IMR-90 (cell line): ENCODE measurements around the gene DOCK9. TPM values are rescaled to one million over a fixed set of nuclear protein-coding genes. Genes with fewer than 3 reads are reported as not detected.

Experiments used
- ATAC-seq: fragments of 200-7000 bp; cut with Tn5 transposase; 2 replicates; pipeline ENCODE4 v1.9.1; 2020; ENCODE audit warnings: low read depth, mild to moderate bottlenecking, moderate library complexity
- BruUV-seq: library from RNA; stranded (reverse); fragments of 400-500 nt; replicated peaks from 2 replicates; lab custom pipeline; 2021; lab: Mats Ljungman, UMichigan
- CTCF ChIA-PET: fragments of 300-600 bp; formaldehyde crosslinking; extraction: SDS; loops from one replicate; lab custom pipeline; 2021; ENCODE audit warnings: antibody characterized with exemption; lab: Yijun Ruan, JAX
- POLR2A ChIA-PET: fragments of 300-600 bp; sonication (Branson Sonifier 250); formaldehyde crosslinking; loops from one replicate; lab custom pipeline; 2022; ENCODE audit warnings: antibody characterized with exemption; ENCODE audit not compliant: unreplicated experiment; lab: Charles Lee
- DNase-seq: peaks from one replicate; pipeline ENCODE4 v3.0.0; 2013
- H2AFZ ChIP-seq: replicated peaks from 2 replicates; pipeline ENCODE3; 2013; ENCODE audit warnings: low read length, mild to moderate bottlenecking; ENCODE audit not compliant: poor library complexity
- H2AK5ac ChIP-seq: 2 replicates; pipeline ENCODE4 v1.6.1; 2013; ENCODE audit warnings: low read depth, low read length, inconsistent platforms
- H2AK9ac ChIP-seq: replicated peaks from 2 replicates; pipeline ENCODE3; 2013; ENCODE audit warnings: mild to moderate bottlenecking, low read depth, low read length, moderate library complexity; ENCODE audit not compliant: poor library complexity
- H2BK120ac ChIP-seq: 2 replicates; pipeline ENCODE4 v1.6.1; 2013; ENCODE audit warnings: low read depth, low read length, inconsistent platforms
- H2BK15ac ChIP-seq: 3 replicates; pipeline ENCODE4 v1.6.1; 2013; ENCODE audit warnings: low read depth, low read length, inconsistent platforms
- H2BK20ac ChIP-seq: 2 replicates; pipeline ENCODE4 v1.6.1; 2013; ENCODE audit warnings: low read depth, mild to moderate bottlenecking, inconsistent platforms, low read length, moderate library complexity
- H2BK5ac ChIP-seq: 2 replicates; pipeline ENCODE4 v1.6.1; 2013; ENCODE audit warnings: mild to moderate bottlenecking, low read depth, low read length, inconsistent platforms; ENCODE audit not compliant: poor library complexity, severe bottlenecking
- H3K14ac ChIP-seq: replicated peaks from 2 replicates; pipeline ENCODE4 v1.6.1; 2013; ENCODE audit warnings: low read depth, low read length, inconsistent platforms
- H3K18ac ChIP-seq: 2 replicates; pipeline ENCODE4 v1.6.1; 2013; ENCODE audit warnings: low read depth, low read length, control low read depth
- H3K23ac ChIP-seq: 2 replicates; pipeline ENCODE4 v1.6.1; 2013; ENCODE audit warnings: low read depth, low read length, inconsistent platforms
- H3K27ac ChIP-seq: 2 replicates; pipeline ENCODE4 v1.5.1; 2013; ENCODE audit warnings: mild to moderate bottlenecking, control low read depth, low read length; ENCODE audit not compliant: insufficient read depth
- H3K27me3 ChIP-seq: 2 replicates; pipeline ENCODE4 v1.6.1; 2013; ENCODE audit warnings: low read length; ENCODE audit not compliant: control insufficient read depth, insufficient read depth
- H3K36me3 ChIP-seq: 2 replicates; pipeline ENCODE4 v1.6.1; 2013; ENCODE audit warnings: low read length, mixed read lengths; ENCODE audit not compliant: control insufficient read depth, insufficient read depth
- H3K4ac ChIP-seq: 2 replicates; pipeline ENCODE4 v1.6.1; 2013; ENCODE audit warnings: low read depth, low read length, inconsistent platforms
- H3K4me1 ChIP-seq: 2 replicates; pipeline ENCODE4 v1.6.1; 2013; ENCODE audit warnings: low read length, mixed read lengths; ENCODE audit not compliant: control insufficient read depth, insufficient read depth
- H3K4me2 ChIP-seq: 2 replicates; pipeline ENCODE4 v1.6.1; 2013; ENCODE audit warnings: low read depth, mild to moderate bottlenecking, control low read depth, low read length, moderate library complexity
- H3K4me3 ChIP-seq: 2 replicates; pipeline ENCODE4 v1.5.1; 2013; ENCODE audit warnings: low read depth, mild to moderate bottlenecking, control low read depth, low read length, moderate library complexity; ENCODE audit not compliant: insufficient read depth
- H3K56ac ChIP-seq: 2 replicates; pipeline ENCODE4 v1.6.1; 2013; ENCODE audit warnings: low read length, inconsistent platforms; ENCODE audit not compliant: insufficient read depth; ENCODE audit errors: extremely low read depth
- H3K79me1 ChIP-seq, 2 experiments: 2 replicates each; pipeline ENCODE4 v1.6.1; 2013; ENCODE audit warnings: low read length in 2 of 2, inconsistent platforms in 1 of 2, low read depth in 1 of 2
- H3K9ac ChIP-seq: 2 replicates; pipeline ENCODE4 v1.6.1; 2013; ENCODE audit warnings: low read depth, low read length, control low read depth
- H3K9me1 ChIP-seq: 2 replicates; pipeline ENCODE4 v1.6.1; 2013; ENCODE audit warnings: low read length, inconsistent platforms; ENCODE audit not compliant: insufficient read depth
- H3K9me3 ChIP-seq: 2 replicates; pipeline ENCODE4 v1.6.1; 2013; ENCODE audit warnings: low read length; ENCODE audit not compliant: control insufficient read depth, insufficient read depth
- H4K20me1 ChIP-seq: 2 replicates; pipeline ENCODE4 v1.6.1; 2013; ENCODE audit warnings: low read length, inconsistent platforms; ENCODE audit not compliant: insufficient read depth
- H4K5ac ChIP-seq: 2 replicates; pipeline ENCODE4 v1.6.1; 2013; ENCODE audit warnings: mild to moderate bottlenecking, low read depth, low read length, control low read depth
- H4K8ac ChIP-seq, 2 experiments: 2 replicates each; pipeline ENCODE4 v1.6.1; 2013; ENCODE audit warnings: low read depth in 2 of 2, low read length in 2 of 2, control low read depth in 1 of 2, inconsistent platforms in 1 of 2
- H4K91ac ChIP-seq: 2 replicates; pipeline ENCODE4 v1.6.1; 2013; ENCODE audit warnings: low read depth, low read length, inconsistent platforms; ENCODE audit not compliant: insufficient read depth
- BHLHE40 ChIP-seq: fragments of 150-350 bp; IDR thresholded peaks from 2 replicates; pipeline ENCODE4 v1.6.1; 2016; ENCODE audit warnings: mild to moderate bottlenecking, low read depth, low read length
- CEBPB ChIP-seq: IDR thresholded peaks from 2 replicates; pipeline ENCODE4 v1.6.1; 2012; ENCODE audit warnings: low read depth, low read length, improper control_type of control experiment
- CHD1 ChIP-seq: IDR thresholded peaks from 2 replicates; pipeline ENCODE4 v1.6.1; 2012; ENCODE audit warnings: low read depth, low read length, improper control_type of control experiment
- MAFK ChIP-seq: IDR thresholded peaks from 2 replicates; pipeline ENCODE4 v1.6.1; 2012; ENCODE audit warnings: low read depth, low read length, improper control_type of control experiment
- MAZ ChIP-seq: IDR thresholded peaks from 2 replicates; pipeline ENCODE4 v1.6.1; 2012; ENCODE audit warnings: low read depth, mild to moderate bottlenecking, low read length, improper control_type of control experiment, moderate library complexity, borderline replicate concordance
- MXI1 ChIP-seq: IDR thresholded peaks from 2 replicates; pipeline ENCODE4 v1.6.1; 2012; ENCODE audit warnings: low read depth, mild to moderate bottlenecking, low read length, moderate library complexity, borderline replicate concordance
- NFE2L2 ChIP-seq: fragments of 150-350 bp; IDR thresholded peaks from 2 replicates; pipeline ENCODE4 v1.6.1; 2016; ENCODE audit warnings: low read depth, mild to moderate bottlenecking, low read length
- RCOR1 ChIP-seq: IDR thresholded peaks from 2 replicates; pipeline ENCODE4 v1.6.1; 2012; ENCODE audit warnings: mild to moderate bottlenecking, low read length, improper control_type of control experiment; ENCODE audit not compliant: insufficient replicate concordance
- RFX5 ChIP-seq: IDR thresholded peaks from 2 replicates; pipeline ENCODE4 v1.8.0; 2012; ENCODE audit warnings: low read depth, mild to moderate bottlenecking, low read length, moderate library complexity
- SMC3 ChIP-seq: fragments of 150-350 bp; IDR thresholded peaks from 2 replicates; pipeline ENCODE4 v1.6.1; 2016; ENCODE audit warnings: low read depth, mild to moderate bottlenecking, antibody characterized with exemption, low read length, moderate library complexity
- WGBS, 2 experiments: methylation state at CpG; one replicate each; pipeline versions ENCODE4 v1.1.5 to v1.1.7; 2013; ENCODE audit warnings: missing lambda C conversion rate in 2 of 2; ENCODE audit not compliant: insufficient read length in 1 of 2; ENCODE audit errors: extremely low coverage in 2 of 2; 5-methylcytosine and 5-hydroxymethylcytosine counted together
- dilution Hi-C: fragments of 300-500 bp; cut with HindIII; formaldehyde crosslinking; loops from one replicate; pipeline ENCODE4 v1.14.3; 2018; ENCODE audit warnings: low sequenced_read_pairs; ENCODE audit not compliant: unreplicated experiment
- in situ Hi-C: fragments of 300-500 bp; cut with MboI; formaldehyde crosslinking; loops from 3 replicates; pipeline ENCODE4 v1.14.3; 2019; ENCODE audit warnings: low sequenced_read_pairs, inconsistent platforms, mixed read lengths
- intact Hi-C: fragments of 100-400 bp; cut with micrococcal nuclease; formaldehyde crosslinking; loops from 2 replicates; pipeline ENCODE4 v1.10.0; 2022
- polyA plus RNA-seq, 3 experiments: library from polyadenylated mRNA; depleted of rRNA; stranded (reverse); fragments of >200 nt; gene quantifications; 2 replicates each; pipeline ENCODE4 v1.2.3, GENCODE V29; 2012; ENCODE audit warnings: low replicate concordance in 1 of 3
- total RNA-seq: library from RNA; depleted of rRNA; stranded (reverse); fragments of >200 nt; gene quantifications from 2 replicates; pipeline ENCODE4 v1.2.3, GENCODE V29; 2012
- TF ChIP-seq, protein P1 (sequence below): fragments of 150-350 bp; IDR thresholded peaks from 2 replicates; pipeline ENCODE4 v1.6.1; 2017; ENCODE audit warnings: mild to moderate bottlenecking, antibody characterized with exemption, low read length, low read depth
- TF ChIP-seq, protein P2 (sequence below): conservative IDR thresholded peaks from 2 replicates; pipeline ENCODE4 v1.5.1; 2012; ENCODE audit warnings: mild to moderate bottlenecking, low read depth, low read length, improper control_type of control experiment
- TF ChIP-seq, protein P3 (sequence below): fragments of 150-350 bp; IDR thresholded peaks from 2 replicates; pipeline ENCODE4 v1.6.1; 2016; ENCODE audit warnings: low read depth, mild to moderate bottlenecking, low read length, moderate library complexity, borderline replicate concordance

Gene DOCK9
- total and polyA plus RNA-seq, 2 of the 4 experiments (the other 2 are of a cell fraction): 4.8 to 7.2 TPM

GRCh38 chr13:98889419-98890085 is 88.3 kb downstream of the DOCK9 start:
- Histone ChIP-seq H4K91ac (no peak overlapping the region), H3K23ac (no peak overlapping the region), H3K4me2 (no peak overlapping the region), H3K4me1 (peaks cover 4% of the 10 kb centered on the region), H2BK20ac (no peak overlapping the region), H3K9me3 (no peaks in the 10 kb centered on the region), H4K20me1 (no peaks in the 10 kb centered on the region), H2BK15ac (no peak overlapping the region), H3K9me1 (peaks cover 8% of the 10 kb centered on the region; the same call in 1 of the 2 replicates), H3K27me3 (no peaks in the 10 kb centered on the region), H2AK9ac (no peak overlapping the region), H3K4me3 (no peak overlapping the region), H2AFZ (no peak overlapping the region), H4K5ac (no peak overlapping the region), H4K8ac (no peak overlapping the region), H3K9ac (no peak overlapping the region), H2BK5ac (no peak overlapping the region), H3K27ac (no peak overlapping the region), H3K36me3 (0 out of 2 replicates have a peak, but pooled peaks cover 2% of the 10 kb centered on the region), H3K18ac (no peak overlapping the region), H2AK5ac (no peak overlapping the region), H3K79me1 (no peaks in the 10 kb centered on the region), H3K56ac (no peak overlapping the region), H3K4ac (no peak overlapping the region), H3K14ac (no peak overlapping the region), H2BK120ac (no peak overlapping the region)
- BruUV-seq: no TSS peak
- POLR2A ChIA-PET: no interaction called here
- intact Hi-C loops: no loop called here
- ATAC-seq: no peak
- no CpG with 5 or more reads among the region's 4 CpGs for WGBS, 2 experiments
- dilution Hi-C loops: no loop called here
- TF ChIP-seq SMC3 (no peak), CHD1 (no peak), BHLHE40 (no peak), MXI1 (no peak), MAFK (no peak), RFX5 (no peak), NFE2L2 (no peak), MAZ (no peak), RCOR1 (no peak), CEBPB (no peak)
- TF ChIP-seq, protein P1, sequence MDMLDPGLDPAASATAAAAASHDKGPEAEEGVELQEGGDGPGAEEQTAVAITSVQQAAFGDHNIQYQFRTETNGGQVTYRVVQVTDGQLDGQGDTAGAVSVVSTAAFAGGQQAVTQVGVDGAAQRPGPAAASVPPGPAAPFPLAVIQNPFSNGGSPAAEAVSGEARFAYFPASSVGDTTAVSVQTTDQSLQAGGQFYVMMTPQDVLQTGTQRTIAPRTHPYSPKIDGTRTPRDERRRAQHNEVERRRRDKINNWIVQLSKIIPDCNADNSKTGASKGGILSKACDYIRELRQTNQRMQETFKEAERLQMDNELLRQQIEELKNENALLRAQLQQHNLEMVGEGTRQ: no peak
- TF ChIP-seq, protein P2, sequence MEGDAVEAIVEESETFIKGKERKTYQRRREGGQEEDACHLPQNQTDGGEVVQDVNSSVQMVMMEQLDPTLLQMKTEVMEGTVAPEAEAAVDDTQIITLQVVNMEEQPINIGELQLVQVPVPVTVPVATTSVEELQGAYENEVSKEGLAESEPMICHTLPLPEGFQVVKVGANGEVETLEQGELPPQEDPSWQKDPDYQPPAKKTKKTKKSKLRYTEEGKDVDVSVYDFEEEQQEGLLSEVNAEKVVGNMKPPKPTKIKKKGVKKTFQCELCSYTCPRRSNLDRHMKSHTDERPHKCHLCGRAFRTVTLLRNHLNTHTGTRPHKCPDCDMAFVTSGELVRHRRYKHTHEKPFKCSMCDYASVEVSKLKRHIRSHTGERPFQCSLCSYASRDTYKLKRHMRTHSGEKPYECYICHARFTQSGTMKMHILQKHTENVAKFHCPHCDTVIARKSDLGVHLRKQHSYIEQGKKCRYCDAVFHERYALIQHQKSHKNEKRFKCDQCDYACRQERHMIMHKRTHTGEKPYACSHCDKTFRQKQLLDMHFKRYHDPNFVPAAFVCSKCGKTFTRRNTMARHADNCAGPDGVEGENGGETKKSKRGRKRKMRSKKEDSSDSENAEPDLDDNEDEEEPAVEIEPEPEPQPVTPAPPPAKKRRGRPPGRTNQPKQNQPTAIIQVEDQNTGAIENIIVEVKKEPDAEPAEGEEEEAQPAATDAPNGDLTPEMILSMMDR: no peak
- TF ChIP-seq, protein P3, sequence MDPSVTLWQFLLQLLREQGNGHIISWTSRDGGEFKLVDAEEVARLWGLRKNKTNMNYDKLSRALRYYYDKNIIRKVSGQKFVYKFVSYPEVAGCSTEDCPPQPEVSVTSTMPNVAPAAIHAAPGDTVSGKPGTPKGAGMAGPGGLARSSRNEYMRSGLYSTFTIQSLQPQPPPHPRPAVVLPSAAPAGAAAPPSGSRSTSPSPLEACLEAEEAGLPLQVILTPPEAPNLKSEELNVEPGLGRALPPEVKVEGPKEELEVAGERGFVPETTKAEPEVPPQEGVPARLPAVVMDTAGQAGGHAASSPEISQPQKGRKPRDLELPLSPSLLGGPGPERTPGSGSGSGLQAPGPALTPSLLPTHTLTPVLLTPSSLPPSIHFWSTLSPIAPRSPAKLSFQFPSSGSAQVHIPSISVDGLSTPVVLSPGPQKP: no peak
- CTCF ChIA-PET: no interaction called here
- in situ Hi-C loops: no loop called here
- no peak for DNase-seq
